Measurements from ENCODE around the gene ING1. TPM values are rescaled to one million over a fixed set of nuclear protein-coding genes. Genes with fewer than 3 reads are reported as not detected.

Gene ING1
- total and polyA plus RNA-seq, 7 donors = 5.2 to 16.9 (median 7.0) TPM

- Histone ChIP-seq H3K4me3 (no peak overlapping the region), H3K9me3 (no peaks in the 10 kb centered on the region), H3K27ac (no peak overlapping the region), H3K27me3 (ENCODE audit: insufficient read depth in 3 of 3, low read length in 2 of 3) (no peaks in the 10 kb centered on the region), H3K36me3 (ENCODE audit: insufficient read depth in 1 of 2, low read depth in 1 of 2) (peaks cover 6 to 83% of the 10 kb centered on the region in 2 donors), H3K4me1 (peaks cover 6% of the 10 kb centered on the region)
- no peak for DNase-seq
- intact Hi-C loops (cut with DNase I) = no loop called here
- ATAC-seq = peak in 3 of 4 donors; percentile 36 to 48 (median 37)
- peak; percentile 45 for TF ChIP-seq CTCF (IDR thresholded peaks at IDR 0.05)
- WGBS, 3 donors = 74 to 88% (median 76%) methylated on average over 7 of the region's 7 CpGs
Measured at GRCh38 chr13:110680852-110681251, 32.6 kb upstream of the ING1 start.

GRCh38 chr13:110681868-110682550, 31.5 kb upstream of the ING1 start:
- no peaks in the 10 kb centered on the region for H3K9me3 ChIP-seq
- H3K27ac ChIP-seq = no peak overlapping the region
- intact Hi-C loops (cut with DNase I) = no loop called here
- WGBS, 3 donors = 84 to 89% (median 85%) methylated on average over 15 of the region's 15 CpGs
- peaks cover 6 to 84% of the 10 kb centered on the region in 2 donors for H3K36me3 ChIP-seq (ENCODE audit: insufficient read depth in 1 of 2, low read depth in 1 of 2)
- no peaks in the 10 kb centered on the region for H3K27me3 ChIP-seq (ENCODE audit: insufficient read depth in 3 of 3, low read length in 2 of 3)
- H3K4me1 ChIP-seq = peaks cover 7% of the 10 kb centered on the region
- ATAC-seq (no peak), DNase-seq (no peak)
- TF ChIP-seq CTCF (IDR thresholded peaks at IDR 0.05) = no peak
- H3K4me3 ChIP-seq = no peak overlapping the region

GRCh38 chr13:110682746-110683145, 30.8 kb upstream of the ING1 start:
- H3K36me3 ChIP-seq (ENCODE audit: insufficient read depth in 1 of 2, low read depth in 1 of 2) = peaks cover 7 to 91% of the 10 kb centered on the region in 2 donors
- peaks cover 11% of the 10 kb centered on the region for H3K4me1 ChIP-seq
- DNase-seq (no peak), ATAC-seq (no peak)
- H3K9me3 ChIP-seq = no peaks in the 10 kb centered on the region
- H3K4me3 ChIP-seq = no peak overlapping the region
- 78 to 88% (median 79%) methylated on average over 12 of the region's 12 CpGs for WGBS, 3 donors
- TF ChIP-seq CTCF (IDR thresholded peaks at IDR 0.05) = no peak
- intact Hi-C loops (cut with DNase I) = no loop called here
- no peak overlapping the region for H3K27ac ChIP-seq
- no peaks in the 10 kb centered on the region for H3K27me3 ChIP-seq (ENCODE audit: insufficient read depth in 3 of 3, low read length in 2 of 3)

- intact Hi-C loops (cut with DNase I) = no loop called here
- Histone ChIP-seq H3K36me3 (ENCODE audit: insufficient read depth in 1 of 2, low read depth in 1 of 2) (peaks cover 10 to 92% of the 10 kb centered on the region in 2 donors), H3K27me3 (ENCODE audit: insufficient read depth in 3 of 3, low read length in 2 of 3) (no peaks in the 10 kb centered on the region), H3K27ac (no peak overlapping the region), H3K9me3 (no peaks in the 10 kb centered on the region), H3K4me1 (peaks cover 11% of the 10 kb centered on the region), H3K4me3 (no peak overlapping the region)
- ATAC-seq (peak; percentile 45 to 74 (median 67)), DNase-seq (no peak)
- 79 to 88% (median 80%) methylated on average over 5 of the region's 5 CpGs for whole genome bisulfite sequencing, 3 donors
- TF ChIP-seq CTCF (IDR thresholded peaks at IDR 0.05) = peak; percentile 77
Measured at GRCh38 chr13:110683203-110683883, 30.2 kb upstream of the ING1 start.
